ENCODE data around the gene RPS6KA5.
"Not testable (repeated sequence)": the region's sequence is repeated elsewhere in the genome, so short reads cannot be mapped to it uniquely, and the experiment has no call there.

The RPS6KA5 gene

DNA sequence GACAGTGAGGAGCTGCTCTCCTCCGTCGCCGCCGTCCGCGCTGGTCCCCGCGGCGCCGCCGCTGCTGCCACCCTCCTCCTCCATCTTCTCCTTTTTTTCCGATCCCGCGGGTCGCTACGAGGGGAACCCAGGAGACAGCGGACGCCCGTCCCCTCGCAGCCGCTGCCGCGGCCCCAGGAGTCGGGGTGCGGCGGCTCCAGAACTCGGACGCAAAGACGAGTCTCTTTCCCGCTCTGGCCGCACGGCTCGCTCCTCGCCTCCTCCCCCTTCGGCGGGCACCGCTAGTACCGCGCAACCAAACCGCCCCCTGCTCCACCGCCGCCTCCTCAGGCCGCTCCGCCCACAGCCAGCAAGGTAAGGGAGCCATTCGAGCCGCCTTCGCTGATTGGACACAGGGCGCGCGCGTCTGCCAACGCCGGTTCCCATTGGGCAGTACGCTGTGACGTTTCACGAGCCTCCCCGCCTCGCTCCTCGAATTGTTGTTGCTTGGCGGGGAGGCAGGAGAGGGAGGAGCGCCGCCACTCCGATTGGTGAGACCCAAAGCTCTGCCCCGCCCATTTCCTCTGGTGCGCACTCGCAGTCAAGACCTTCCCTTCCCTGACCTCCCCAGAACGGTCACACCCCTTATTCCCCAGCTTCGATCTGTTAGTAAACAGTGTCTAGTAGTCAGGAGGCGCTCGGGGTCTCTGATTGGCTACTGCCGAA, at the start of gene RPS6KA5:
Gene RPS6KA5 (minus strand): TSS at position 291 of the 705 bp plus-strand sequence. CDS start 207 bp downstream, at position 84.
- DNase-seq (ENCODE audit: low read depth in 2 of 2): peak; percentile 100

DNA sequence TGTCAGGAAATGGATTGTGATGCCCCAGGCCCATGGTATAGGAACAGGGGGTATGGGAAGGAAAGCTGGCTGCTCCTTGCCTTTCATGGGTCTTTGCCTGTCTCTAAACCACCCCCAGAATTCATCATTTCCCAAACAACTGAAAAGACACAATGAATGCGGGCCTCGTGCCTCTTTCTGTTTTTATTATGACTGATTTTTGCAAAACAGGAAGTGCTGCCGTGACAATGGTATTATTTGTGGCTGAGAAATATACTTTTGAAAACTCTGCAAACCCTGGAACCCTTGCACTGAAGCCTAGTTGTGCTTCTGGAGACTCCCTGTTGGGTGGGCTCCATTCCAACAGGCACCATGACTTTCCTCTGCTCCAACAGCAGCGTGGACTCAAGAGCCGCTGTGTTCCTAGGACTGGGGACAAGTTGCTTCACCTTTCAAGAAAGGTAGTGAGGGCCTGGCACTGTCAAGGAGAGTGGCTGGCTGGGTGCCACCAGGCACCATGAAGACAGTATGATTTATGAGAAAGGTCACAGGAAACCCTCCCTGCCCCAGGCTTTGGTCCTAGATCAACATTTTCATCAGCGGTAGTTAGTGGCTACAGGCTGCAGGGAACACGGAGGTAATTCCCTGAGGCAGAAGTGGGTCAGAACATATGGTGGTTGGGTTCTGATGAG, 48.6 kb upstream of the RPS6KA5 start:
- no peak for DNase-seq (ENCODE audit: low read depth in 2 of 2)

GRCh38 chr14:91103116-91103515, 42.7 kb upstream of the RPS6KA5 start:
- no peak for DNase-seq (ENCODE audit: low read depth in 2 of 2)

DNA sequence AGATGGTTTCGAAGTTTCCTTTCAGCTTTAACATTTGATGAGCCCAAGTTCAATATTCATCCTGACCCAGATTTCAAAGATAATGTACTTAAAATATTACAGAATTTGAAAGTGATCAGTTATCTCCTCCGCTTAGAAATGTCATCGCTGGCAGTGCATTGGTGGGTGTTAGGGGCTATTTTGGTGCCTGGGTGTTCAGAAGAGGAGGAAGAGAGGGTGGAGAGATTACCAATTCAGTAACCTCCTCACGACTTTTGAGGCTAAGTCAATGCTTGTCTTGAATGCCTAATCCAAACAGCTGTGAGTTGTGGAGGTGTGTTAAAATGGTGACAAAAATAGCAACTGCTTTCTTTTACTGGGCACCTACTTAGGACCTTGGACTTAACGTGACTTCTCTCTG, 39.7 kb upstream of the RPS6KA5 start:
- DNase-seq (ENCODE audit: low read depth in 2 of 2): no peak

DNA sequence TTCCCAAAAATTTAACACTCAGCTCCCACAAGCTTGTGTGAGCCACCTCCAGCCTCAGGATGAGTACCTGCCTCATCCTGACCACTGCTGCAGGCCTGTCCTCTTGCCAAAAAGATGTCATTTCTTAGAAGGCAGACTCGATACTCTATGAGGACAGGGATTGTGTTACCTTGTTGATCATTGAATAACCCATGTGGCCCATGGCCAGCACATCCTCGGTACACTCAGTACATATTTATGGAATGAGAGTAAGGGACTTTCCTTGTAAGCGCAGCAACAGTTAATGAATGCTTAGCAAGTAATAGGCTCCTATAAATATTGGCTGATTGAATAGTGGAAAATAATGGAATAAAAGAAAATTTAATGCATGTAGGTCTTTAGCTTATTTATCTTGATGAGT, 38.1 kb upstream of the RPS6KA5 start:
- no peak for DNase-seq (ENCODE audit: low read depth in 2 of 2)

DNA sequence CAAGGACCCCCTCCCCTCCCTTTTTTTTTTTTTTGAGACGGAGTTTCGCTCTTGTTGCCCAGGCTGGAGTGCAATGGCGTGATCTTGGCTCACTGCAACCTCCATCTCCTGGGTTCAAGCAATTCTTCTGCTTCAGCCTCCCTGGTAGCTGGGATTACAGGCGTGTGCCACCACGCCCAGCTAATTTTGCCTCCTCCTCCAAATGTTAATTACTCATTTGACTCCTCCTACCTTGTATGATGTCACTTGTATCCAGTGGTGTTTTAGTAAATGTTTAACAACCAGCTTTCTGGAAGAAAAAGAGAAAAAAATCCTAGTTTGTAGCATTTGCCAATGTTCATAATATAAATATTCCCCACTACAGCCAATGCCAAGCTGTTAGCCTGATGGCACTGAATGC, 37.2 kb upstream of the RPS6KA5 start:
- DNase-seq (ENCODE audit: low read depth in 2 of 2): not testable (repeated sequence)

- DNase-seq (ENCODE audit: low read depth in 2 of 2): no peak
These were observed 34.7 kb upstream of the RPS6KA5 start for GRCh38 chr14:91095178-91095577.

DNA sequence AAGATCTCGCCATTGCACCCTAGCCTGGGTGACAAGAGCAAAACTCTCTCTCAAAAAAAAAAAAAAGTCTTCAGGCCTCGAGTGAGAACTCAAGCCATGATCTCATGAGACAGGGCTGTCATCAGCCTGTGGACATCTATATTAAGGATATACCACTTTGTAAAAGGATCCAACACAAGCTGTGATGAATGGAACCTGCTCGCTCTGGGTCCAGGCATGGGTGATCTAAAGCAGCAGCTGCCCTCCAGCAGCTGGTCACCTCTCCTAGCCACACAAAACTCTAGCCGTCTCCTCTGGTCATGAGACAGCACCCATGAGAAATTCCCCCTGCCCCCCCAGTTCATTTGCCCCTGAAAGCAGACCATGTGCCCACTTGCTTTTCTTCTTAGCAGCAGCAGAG, 34.3 kb upstream of the RPS6KA5 start:
- DNase-seq (ENCODE audit: low read depth in 2 of 2): no peak

DNA sequence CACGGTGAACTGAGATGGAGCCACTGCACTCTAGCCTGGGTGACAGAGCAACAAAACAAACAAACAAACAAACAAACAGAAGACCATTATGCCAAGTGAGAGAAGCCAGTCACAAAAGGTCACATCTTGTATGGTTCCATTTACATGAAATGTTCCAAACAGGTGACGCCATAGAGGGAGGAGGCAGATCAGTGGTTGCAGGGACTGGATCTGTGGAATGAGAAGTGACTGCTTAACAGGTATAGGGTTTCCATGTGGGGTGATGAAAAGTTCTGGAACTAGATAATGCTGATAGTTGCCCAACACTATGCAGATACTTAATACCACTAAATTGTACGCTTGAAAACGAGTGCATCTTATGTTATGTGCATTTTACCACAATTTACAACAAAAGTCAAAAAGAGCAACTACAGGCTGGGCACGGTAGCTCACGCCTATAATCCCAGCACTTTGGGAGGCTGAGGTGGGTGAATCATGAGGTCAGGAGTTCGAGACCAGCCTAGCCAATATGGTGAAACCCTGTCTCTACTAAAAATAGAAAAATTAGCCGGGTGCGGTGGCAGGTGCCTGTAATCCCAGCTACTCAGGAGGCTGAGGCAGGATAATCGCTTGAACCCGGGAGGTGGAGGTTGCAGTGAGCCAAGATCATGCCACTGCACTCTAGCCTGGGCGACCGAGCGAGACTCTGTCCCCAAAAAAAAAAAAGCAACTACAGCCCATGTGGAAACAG, 33.5 kb upstream of the RPS6KA5 start:
- not testable (repeated sequence) for DNase-seq (ENCODE audit: low read depth in 2 of 2)

GRCh38 chr14:91092073-91092472, 31.6 kb upstream of the RPS6KA5 start:
- no peak for DNase-seq (ENCODE audit: low read depth in 2 of 2)

DNA sequence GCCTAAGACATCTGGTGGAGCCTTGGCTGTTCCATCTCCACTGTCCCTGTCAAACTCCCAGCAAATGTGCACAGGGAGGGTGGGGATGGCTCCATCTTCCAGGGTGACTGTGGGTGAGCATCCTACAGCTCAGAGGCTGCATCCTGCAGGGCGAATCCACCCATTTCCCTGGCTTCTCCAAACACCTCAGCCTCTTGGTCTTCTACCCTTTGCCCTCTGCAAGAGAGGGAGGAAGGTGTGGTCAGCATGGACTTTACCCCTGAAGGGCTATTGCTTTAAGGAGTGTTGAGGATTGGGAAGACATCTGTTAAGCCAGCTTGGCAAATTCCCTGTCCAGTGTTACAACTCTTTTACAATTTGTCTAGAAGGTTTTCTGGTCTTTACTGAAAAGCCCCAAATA, 30.3 kb upstream of the RPS6KA5 start:
- DNase-seq (ENCODE audit: low read depth in 2 of 2): no peak

GRCh38 chr14:91089958-91090535, 29.6 kb upstream of the RPS6KA5 start:
- no peak for DNase-seq (ENCODE audit: low read depth in 2 of 2)

GRCh38 chr14:91088585-91089235, 28.3 kb upstream of the RPS6KA5 start:
- DNase-seq (ENCODE audit: low read depth in 2 of 2): no peak

- not testable (repeated sequence) for DNase-seq (ENCODE audit: low read depth in 2 of 2)
These were observed 27.0 kb upstream of the RPS6KA5 start for GRCh38 chr14:91087470-91087869.

GRCh38 chr14:91084516-91084915, 24.1 kb upstream of the RPS6KA5 start:
- no peak for DNase-seq (ENCODE audit: low read depth in 2 of 2)

DNA sequence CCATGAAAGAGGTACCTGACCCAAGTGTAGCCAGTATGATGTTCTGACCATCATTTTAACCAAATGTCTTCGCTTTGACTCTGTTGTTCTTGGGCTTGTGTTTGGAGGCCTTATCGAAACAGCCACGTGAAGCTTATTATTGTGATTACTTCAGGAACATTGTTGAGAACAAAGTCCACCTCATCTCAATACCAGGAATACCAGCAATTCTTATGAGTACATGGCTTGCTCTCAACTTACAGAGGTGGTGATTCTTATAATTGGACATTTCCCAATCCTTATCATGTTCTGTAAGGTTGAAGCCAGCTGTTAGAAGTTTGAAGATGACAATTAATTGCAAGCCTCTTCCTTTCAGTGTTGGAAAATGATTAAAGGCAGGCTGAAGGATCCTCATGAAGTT, 21.8 kb upstream of the RPS6KA5 start:
- DNase-seq (ENCODE audit: low read depth in 2 of 2): no peak

GRCh38 chr14:91080071-91080470, 19.6 kb upstream of the RPS6KA5 start:
- no peak for DNase-seq (ENCODE audit: low read depth in 2 of 2)

GRCh38 chr14:91078095-91078737, 17.8 kb upstream of the RPS6KA5 start:
- peak; percentile 36 to 53 for DNase-seq (ENCODE audit: low read depth in 2 of 2)

GRCh38 chr14:91075553-91075952, 15.1 kb upstream of the RPS6KA5 start:
- DNase-seq (ENCODE audit: low read depth in 2 of 2): no peak

- no peak for DNase-seq (ENCODE audit: low read depth in 2 of 2)
These were observed 10.1 kb upstream of the RPS6KA5 start for GRCh38 chr14:91070572-91070971.

- DNase-seq (ENCODE audit: low read depth in 2 of 2): no peak
These were observed 8.2 kb upstream of the RPS6KA5 start for GRCh38 chr14:91068642-91069041.

Measured in stimulated activated CD8-positive, alpha-beta memory T cell treated with anti-CD3 and anti-CD28 coated beads, Interleukin-15, amount 100 ng/mL, for 48 hours (primary cell).